EL (cell line): ENCODE data around the gene STRBP.
"Not testable (repeated sequence)": the region's sequence is repeated elsewhere in the genome, so short reads cannot be mapped to it uniquely, and the experiment has no call there.

Experiments used
- DNase-seq: peaks from one replicate; pipeline ENCODE4 v3.0.0-alpha.2; 2016

STRBP gene

GRCh38 chr9:123268465-123269259 is at the start of gene STRBP:
Gene STRBP (minus strand): TSS chr9:123268586. CDS start chr9:123184134, 84,452 bp downstream.
- DNase-seq: peak; percentile 79

- no peak for DNase-seq
Observed at GRCh38 chr9:123316053-123316718, 47.8 kb upstream of the STRBP start.

DNA sequence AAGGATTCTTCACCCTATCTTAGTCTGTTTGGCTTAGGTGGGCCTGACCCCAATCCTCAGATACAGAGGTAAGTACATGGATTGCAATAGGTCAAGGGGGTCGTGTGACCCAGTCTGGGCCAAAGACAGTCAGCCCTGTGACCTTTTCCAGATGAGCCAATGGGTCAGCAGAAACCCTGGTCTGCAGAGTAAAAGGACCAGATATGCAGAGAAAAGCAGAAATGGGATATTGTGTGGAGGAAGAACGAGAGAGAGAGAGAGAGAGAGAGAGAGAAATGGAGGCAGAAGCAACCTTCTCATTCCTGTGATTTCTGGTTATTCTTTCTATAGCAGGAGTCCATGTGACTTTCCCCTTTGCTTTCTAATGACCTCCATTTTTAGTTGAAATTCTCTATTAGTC is 47.2 kb upstream of the STRBP start:
- DNase-seq: no peak

GRCh38 chr9:123314617-123315016 is 46.2 kb upstream of the STRBP start:
- DNase-seq: no peak

- DNase-seq: no peak
Observed at GRCh38 chr9:123312306-123312877, 44.0 kb upstream of the STRBP start.

GRCh38 chr9:123311250-123311752 is 42.9 kb upstream of the STRBP start:
- DNase-seq: no peak

- DNase-seq: no peak
Observed at GRCh38 chr9:123310551-123311249, 42.3 kb upstream of the STRBP start.

GRCh38 chr9:123309611-123310010 is 41.2 kb upstream of the STRBP start:
- DNase-seq: no peak

DNA sequence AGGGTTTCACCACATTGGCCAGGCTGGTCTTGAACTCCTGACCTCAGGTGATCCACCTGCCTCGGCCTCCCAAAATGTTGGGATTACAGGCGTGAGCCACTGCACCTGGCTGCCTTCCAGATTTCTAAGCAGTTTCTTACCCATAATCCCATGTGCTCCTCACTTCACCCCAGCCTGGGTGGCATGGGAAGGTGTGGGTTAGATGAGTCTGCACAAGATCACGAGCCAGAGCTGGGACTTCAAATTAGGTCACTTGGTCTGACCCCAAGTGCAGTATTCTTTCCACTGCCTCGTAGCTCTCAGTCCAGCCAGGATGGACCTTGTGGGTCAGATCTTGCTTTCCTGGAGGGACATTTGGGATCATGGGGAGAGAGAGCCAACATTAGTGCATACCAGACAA is 37.5 kb upstream of the STRBP start:
- DNase-seq: no peak

DNA sequence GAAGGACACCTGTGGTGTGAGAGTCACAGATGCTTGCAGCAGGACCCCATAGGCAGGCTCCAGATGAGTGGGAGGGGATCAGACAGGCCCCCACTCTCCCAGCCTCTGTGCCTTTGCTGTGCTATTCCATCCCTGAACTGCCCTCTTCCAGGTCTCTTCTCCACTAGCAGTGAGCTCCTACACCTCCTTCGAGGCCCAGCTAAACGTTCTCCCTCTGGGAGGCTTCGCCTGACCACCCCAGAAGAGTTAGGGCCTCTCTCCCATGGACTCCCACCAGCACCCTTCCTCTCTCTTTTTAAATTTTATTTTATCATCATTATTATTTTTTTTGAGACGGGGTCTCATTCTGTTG is 35.9 kb upstream of the STRBP start:
- no peak for DNase-seq

GRCh38 chr9:123302348-123303214 is 34.2 kb upstream of the STRBP start:
- no peak for DNase-seq

GRCh38 chr9:123301936-123302335 is 33.5 kb upstream of the STRBP start:
- DNase-seq: not testable (repeated sequence)

DNA sequence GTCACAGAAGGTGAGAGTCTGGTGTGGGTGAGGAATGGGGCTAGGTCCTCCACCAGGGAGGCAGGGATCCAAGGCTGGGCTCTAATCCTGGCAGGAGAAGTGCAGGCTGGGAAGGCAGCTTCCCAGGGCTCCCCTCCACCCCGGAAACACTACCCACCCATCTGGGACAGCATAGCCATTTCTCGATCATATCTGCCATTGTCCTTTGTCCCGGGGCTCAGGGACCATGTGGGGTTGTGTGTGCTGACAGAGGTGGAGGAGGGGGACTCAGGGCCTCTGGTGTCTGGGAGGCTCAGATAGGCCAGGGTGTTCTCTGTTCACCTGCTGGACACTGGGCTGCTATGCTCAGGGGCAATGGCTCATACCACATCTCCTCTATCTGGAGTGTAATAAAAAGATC is 32.2 kb upstream of the STRBP start:
- no peak for DNase-seq

GRCh38 chr9:123299558-123300126 is 31.3 kb upstream of the STRBP start:
- DNase-seq: no peak

GRCh38 chr9:123296174-123296573 is 27.8 kb upstream of the STRBP start:
- no peak for DNase-seq

DNA sequence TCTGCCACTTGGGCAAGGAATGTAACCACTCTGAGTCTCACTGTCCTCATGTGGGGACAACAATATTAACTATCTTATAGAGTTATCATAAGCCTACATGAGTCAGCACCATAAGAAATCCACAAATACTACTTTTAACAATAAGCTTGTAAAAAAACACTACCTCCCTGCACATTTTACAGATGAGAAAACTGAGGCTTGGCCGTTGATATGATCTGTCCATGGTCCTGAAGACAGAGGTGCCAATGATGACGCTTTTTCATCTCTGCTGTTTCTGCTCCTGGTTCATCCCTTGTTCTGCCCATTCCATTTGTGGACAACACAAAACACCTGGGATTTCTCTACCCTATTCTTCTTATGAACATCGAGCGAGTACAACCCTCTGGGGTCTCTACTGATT is 23.4 kb upstream of the STRBP start:
- DNase-seq: no peak

DNA sequence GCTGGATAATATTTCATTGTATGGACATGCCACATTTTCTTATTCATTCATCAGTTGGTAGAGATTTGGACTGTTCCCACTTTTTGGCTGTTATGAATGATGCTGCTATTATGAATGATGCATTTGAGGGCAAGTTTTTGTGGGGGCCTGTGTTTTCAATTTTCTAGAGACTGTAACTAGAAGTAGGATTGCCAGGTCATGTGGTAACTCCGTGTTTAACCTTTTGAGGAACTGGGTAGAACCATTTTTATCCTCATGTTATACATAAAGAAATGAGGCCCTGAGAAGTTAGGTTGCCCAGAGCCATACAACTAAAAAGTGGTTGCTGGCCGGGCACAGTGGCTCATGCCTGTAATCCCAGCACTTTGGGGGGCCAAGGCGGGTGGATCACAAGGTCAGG is 22.4 kb upstream of the STRBP start:
- DNase-seq: no peak

- DNase-seq: no peak
Observed at GRCh38 chr9:123287639-123288038, 19.3 kb upstream of the STRBP start.

DNA sequence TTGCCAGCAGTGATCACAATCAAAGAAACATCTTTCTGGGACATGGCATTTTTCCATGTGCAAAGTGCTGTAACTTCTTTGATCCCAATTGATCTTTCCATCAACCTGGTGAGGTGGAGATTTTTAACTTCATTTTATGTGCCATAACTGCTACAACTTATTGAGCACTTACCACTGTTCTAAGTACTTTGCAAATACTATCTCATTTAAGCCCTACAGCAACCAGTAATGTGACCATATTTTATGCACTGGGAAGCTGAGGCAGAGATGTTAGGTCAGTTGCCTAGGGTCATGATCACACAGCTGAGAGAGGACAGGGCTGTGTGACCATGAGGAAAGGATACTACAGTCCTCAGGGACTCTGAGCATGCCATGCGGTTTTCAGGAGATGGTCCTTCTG is 17.9 kb upstream of the STRBP start:
- no peak for DNase-seq

DNA sequence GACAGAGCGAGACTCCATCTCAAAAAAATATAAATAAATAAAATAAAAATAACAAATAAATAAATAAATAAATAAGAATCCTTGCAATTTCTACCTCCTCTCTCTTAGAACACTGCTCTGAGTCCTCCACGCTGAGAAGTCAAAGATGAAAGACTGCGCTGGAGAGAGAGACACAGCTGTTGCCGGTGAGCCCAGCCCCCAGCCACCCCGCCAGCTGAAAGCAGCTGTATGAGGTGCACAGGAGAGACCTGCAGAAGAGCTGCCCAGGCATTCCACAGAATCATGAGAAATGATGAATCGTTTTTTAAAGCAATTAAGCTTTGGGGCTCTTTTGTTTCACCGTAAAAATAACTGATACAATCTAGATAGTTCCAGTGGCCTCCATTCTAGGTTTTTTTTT is 16.3 kb upstream of the STRBP start:
- no peak for DNase-seq

GRCh38 chr9:123283455-123283854 is 15.1 kb upstream of the STRBP start:
- no peak for DNase-seq

- no peak for DNase-seq
Observed at GRCh38 chr9:123283048-123283408, 14.6 kb upstream of the STRBP start.
